ENCODE results near the gene RANBP10. TPM values are rescaled to one million over a fixed set of nuclear protein-coding genes. Genes with fewer than 3 reads are reported as not detected.

Gene RANBP10
- total RNA-seq, 1 experiment from 2014 or later = 25.5 TPM

DNA sequence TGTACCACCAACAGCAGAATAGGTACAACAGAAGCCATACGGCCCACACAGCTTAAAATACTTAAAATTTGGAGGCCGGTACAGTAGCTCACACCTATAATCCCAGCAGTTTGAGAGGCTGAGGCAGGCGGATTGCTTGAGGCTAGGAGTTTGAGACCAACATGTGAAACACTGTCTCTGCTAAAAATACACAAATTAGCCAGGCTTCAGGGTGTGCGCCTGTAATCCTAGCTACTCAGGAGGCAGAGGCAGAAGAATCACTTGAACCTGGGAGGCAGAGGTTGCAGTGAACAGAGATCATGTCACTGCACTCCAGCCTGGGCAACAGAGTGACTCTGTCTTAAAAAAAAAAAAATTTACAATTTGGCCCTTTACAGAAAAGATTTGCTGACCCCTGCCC, 104.2 kb downstream of the RANBP10 start:
- TF ChIP-seq CTCF (IDR thresholded peaks at IDR 0.05; ENCODE audit: unreplicated experiment) = no peak
- H3K4me1 Mint-ChIP-seq (ENCODE audit: low read depth, unreplicated experiment) = peaks cover 8% of the 10 kb centered on the region
- H3K27me3 Mint-ChIP-seq (ENCODE audit: unreplicated experiment) = no peaks in the 10 kb centered on the region
- CTCF ChIA-PET = no interaction called here
- no peak overlapping the region for H3K27ac Mint-ChIP-seq (ENCODE audit: unreplicated experiment)
- no TSS peak for BruUV-seq (replicated peaks)
- DNase-seq = no peak
- no peak overlapping the region for H3K4me3 Mint-ChIP-seq (ENCODE audit: low read depth, unreplicated experiment)
- peaks cover 3% of the 10 kb centered on the region for H3K9me3 Mint-ChIP-seq (ENCODE audit: low read depth, unreplicated experiment)
- H3K36me3 Mint-ChIP-seq (ENCODE audit: insufficient read depth, unreplicated experiment) = no peaks in the 10 kb centered on the region
- intact Hi-C loops (cut with micrococcal nuclease; ENCODE audit: unreplicated experiment) = no loop called here

DNA sequence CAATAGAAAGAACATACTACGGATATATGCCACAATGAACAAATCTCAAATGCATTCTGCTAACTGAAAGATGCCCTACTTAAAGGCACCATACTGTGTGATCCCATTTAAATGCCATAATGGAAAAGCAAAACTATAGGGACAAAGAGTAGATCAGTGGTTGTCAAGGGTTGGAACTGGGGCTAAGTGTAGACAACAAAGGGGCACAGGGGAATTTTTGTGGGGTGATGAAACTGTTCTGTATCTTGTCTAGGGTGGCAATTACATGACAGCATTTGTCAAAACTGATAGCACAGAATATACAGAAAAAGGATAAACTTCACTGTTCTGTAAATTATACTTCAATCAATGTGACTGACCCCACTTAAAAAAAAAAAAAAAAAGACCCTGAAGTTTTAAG, 104.9 kb downstream of the RANBP10 start:
- peaks cover 3% of the 10 kb centered on the region for H3K9me3 Mint-ChIP-seq (ENCODE audit: low read depth, unreplicated experiment)
- BruUV-seq (replicated peaks) = no TSS peak
- no peak overlapping the region for H3K27ac Mint-ChIP-seq (ENCODE audit: unreplicated experiment)
- CTCF ChIA-PET = no interaction called here
- TF ChIP-seq CTCF (IDR thresholded peaks at IDR 0.05; ENCODE audit: unreplicated experiment) = no peak
- H3K36me3 Mint-ChIP-seq (ENCODE audit: insufficient read depth, unreplicated experiment) = no peaks in the 10 kb centered on the region
- no peak overlapping the region for H3K4me3 Mint-ChIP-seq (ENCODE audit: low read depth, unreplicated experiment)
- DNase-seq = no peak
- intact Hi-C loops (cut with micrococcal nuclease; ENCODE audit: unreplicated experiment) = no loop called here
- no peaks in the 10 kb centered on the region for H3K27me3 Mint-ChIP-seq (ENCODE audit: unreplicated experiment)
- H3K4me1 Mint-ChIP-seq (ENCODE audit: low read depth, unreplicated experiment) = peaks cover 13% of the 10 kb centered on the region

DNA sequence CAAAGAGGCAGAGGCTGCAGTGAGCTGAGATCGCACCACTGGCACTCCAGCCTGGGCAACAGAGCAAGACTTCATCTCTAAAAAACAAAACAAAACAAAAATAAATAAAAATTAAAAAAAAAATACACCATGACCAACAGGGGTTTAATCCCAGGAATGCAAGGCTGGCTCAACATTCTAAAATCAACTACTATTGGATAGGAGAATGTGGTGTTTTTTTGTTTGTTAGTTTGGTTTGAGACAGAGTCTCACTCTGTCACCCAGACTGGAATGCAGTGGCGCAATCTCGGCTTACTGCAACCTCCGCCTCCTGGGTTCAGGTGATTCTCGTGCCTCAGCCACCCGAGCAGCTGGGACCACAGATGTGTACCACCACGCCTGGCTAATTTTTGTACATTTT, 107.1 kb downstream of the RANBP10 start:
- BruUV-seq (replicated peaks) = no TSS peak

DNA sequence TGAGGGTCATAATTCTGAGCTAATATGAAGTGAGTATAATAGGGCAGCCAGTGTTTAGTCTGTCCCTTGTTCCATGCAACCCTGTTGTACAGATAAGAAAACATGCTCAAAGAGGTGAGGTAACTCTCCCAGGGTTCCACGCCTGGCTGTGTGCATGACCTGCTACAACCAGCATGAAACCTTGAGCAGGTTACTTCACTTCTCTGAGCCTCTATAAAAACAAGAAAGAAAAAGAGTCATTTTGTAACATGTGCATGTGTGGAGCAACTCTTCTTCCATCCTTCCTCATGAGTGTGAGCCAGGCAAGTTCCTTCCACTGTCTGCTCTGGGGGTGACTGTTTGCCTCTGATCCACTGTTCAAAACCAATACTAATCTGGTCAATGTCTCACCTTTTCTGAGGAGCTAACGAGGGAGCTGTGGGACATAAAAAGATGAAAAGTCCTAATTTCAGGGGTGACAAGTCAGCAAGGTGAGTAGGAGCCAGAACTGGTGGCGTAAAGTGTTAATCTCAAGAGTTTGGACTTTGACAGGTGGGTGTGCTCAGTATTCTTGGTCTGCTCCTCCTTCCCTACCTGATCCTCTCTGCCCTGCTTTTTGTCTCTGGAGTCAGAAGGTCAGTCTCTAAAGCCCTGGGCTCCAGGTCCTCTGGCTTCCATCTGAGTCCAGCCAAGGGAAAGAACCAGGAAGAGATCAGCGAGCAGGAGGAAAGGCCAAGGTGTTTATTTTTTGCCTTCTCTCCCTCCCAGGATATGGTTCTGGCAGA, 108.8 kb downstream of the RANBP10 start:
- H3K4me1 Mint-ChIP-seq (ENCODE audit: low read depth, unreplicated experiment) = peaks cover 13% of the 10 kb centered on the region
- H3K4me3 Mint-ChIP-seq (ENCODE audit: low read depth, unreplicated experiment) = no peak overlapping the region
- TF ChIP-seq CTCF (IDR thresholded peaks at IDR 0.05; ENCODE audit: unreplicated experiment) = no peak
- H3K36me3 Mint-ChIP-seq (ENCODE audit: insufficient read depth, unreplicated experiment) = no peaks in the 10 kb centered on the region
- no peaks in the 10 kb centered on the region for H3K27me3 Mint-ChIP-seq (ENCODE audit: unreplicated experiment)
- intact Hi-C loops (cut with micrococcal nuclease; ENCODE audit: unreplicated experiment) = no loop called here
- DNase-seq = no peak
- CTCF ChIA-PET = interaction anchor here (0.6 to 1.2 kb wide), 2 partner anchors 9 to 53 kb away, joined by 3 to 5 read pairs; no protein-coding TSS in a partner anchor
- H3K27ac Mint-ChIP-seq (ENCODE audit: unreplicated experiment) = no peak overlapping the region
- H3K9me3 Mint-ChIP-seq (ENCODE audit: low read depth, unreplicated experiment) = peaks cover 3% of the 10 kb centered on the region
- BruUV-seq (replicated peaks) = no TSS peak

More for the DNA sequence above, 107.1 kb downstream of the RANBP10 start:
- intact Hi-C loops (cut with micrococcal nuclease; ENCODE audit: unreplicated experiment) = no loop called here
- peaks cover 13% of the 10 kb centered on the region for H3K4me1 Mint-ChIP-seq (ENCODE audit: low read depth, unreplicated experiment)
- H3K9me3 Mint-ChIP-seq (ENCODE audit: low read depth, unreplicated experiment) = peaks cover 3% of the 10 kb centered on the region
- H3K4me3 Mint-ChIP-seq (ENCODE audit: low read depth, unreplicated experiment) = no peak overlapping the region
- TF ChIP-seq CTCF (IDR thresholded peaks at IDR 0.05; ENCODE audit: unreplicated experiment) = no peak
- no peaks in the 10 kb centered on the region for H3K27me3 Mint-ChIP-seq (ENCODE audit: unreplicated experiment)
- no peaks in the 10 kb centered on the region for H3K36me3 Mint-ChIP-seq (ENCODE audit: insufficient read depth, unreplicated experiment)
- no peak overlapping the region for H3K27ac Mint-ChIP-seq (ENCODE audit: unreplicated experiment)
- CTCF ChIA-PET = no interaction called here
- no peak for DNase-seq

Data from Calu3 (cell line).